OCI-LY1 (cell line): ENCODE data around the gene STRIP2.
"Not testable (repeated sequence)": the region's sequence is repeated elsewhere in the genome, so short reads cannot be mapped to it uniquely, and the experiment has no call there.

ENCODE experiments used
- H2AFZ ChIP-seq: fragments of 200-600 bp; sonication (generic), shearing (Covaris generic); 2 replicates; pipeline ENCODE4 v1.6.0; 2014; ENCODE audit warnings: antibody characterized with exemption, mild to moderate bottlenecking, low read length
- H3F3A ChIP-seq: fragments of 200-600 bp; sonication (generic), shearing (Covaris generic); 2 replicates; pipeline ENCODE4 v1.6.0; 2014; ENCODE audit warnings: mild to moderate bottlenecking, antibody characterized with exemption, low read length, moderate library complexity; ENCODE audit not compliant: insufficient read depth
- H3K27ac ChIP-seq: fragments of 200-600 bp; sonication (generic); 2 replicates; pipeline ENCODE4 v1.5.1; 2014; ENCODE audit warnings: low read length, mixed run types, mild to moderate bottlenecking, low read depth; ENCODE audit not compliant: poor library complexity, severe bottlenecking
- H3K27me3 ChIP-seq: fragments of 200-600 bp; sonication (generic); 2 replicates; pipeline ENCODE4 v1.6.0; 2014; ENCODE audit warnings: antibody characterized with exemption, mild to moderate bottlenecking, low read length, moderate library complexity; ENCODE audit not compliant: insufficient read depth
- H3K36me3 ChIP-seq: fragments of 200-600 bp; sonication (generic); 2 replicates; pipeline ENCODE4 v1.6.1; 2014; ENCODE audit warnings: mild to moderate bottlenecking, antibody characterized with exemption, low read length, moderate library complexity, mixed read lengths; ENCODE audit not compliant: insufficient read depth
- H3K4me1 ChIP-seq: fragments of 200-600 bp; sonication (generic); 2 replicates; pipeline ENCODE4 v1.5.1; 2014; ENCODE audit warnings: mild to moderate bottlenecking, low read length, moderate library complexity; ENCODE audit not compliant: insufficient read depth, severe bottlenecking
- H3K4me2 ChIP-seq: fragments of 200-600 bp; sonication (generic), shearing (Covaris generic); 2 replicates; pipeline ENCODE4 v1.6.1; 2014; ENCODE audit warnings: low read length
- H3K4me3 ChIP-seq: fragments of 200-600 bp; sonication (generic); 2 replicates; pipeline ENCODE4 v1.5.1; 2014; ENCODE audit warnings: low read length, low read depth, mild to moderate bottlenecking, mixed read lengths; ENCODE audit not compliant: poor library complexity, severe bottlenecking
- H3K79me2 ChIP-seq: fragments of 200-600 bp; shearing (Covaris generic); 2 replicates; pipeline ENCODE4 v1.6.1; 2016; ENCODE audit warnings: mixed run types, low read length, mixed read lengths; ENCODE audit not compliant: insufficient read depth
- H3K9ac ChIP-seq: fragments of 200-600 bp; sonication (generic), shearing (Covaris generic); 2 replicates; pipeline ENCODE4 v1.6.1; 2014; ENCODE audit warnings: mild to moderate bottlenecking, low read length, mixed read lengths
- H3K9me2 ChIP-seq: fragments of 200-600 bp; sonication (generic), shearing (Covaris generic); 2 replicates; pipeline ENCODE4 v1.6.1; 2014; ENCODE audit warnings: low read depth, mild to moderate bottlenecking, low read length, mixed read lengths
- H3K9me3 ChIP-seq: fragments of 200-600 bp; shearing (Covaris generic); 2 replicates; pipeline ENCODE4 v1.6.1; 2014; ENCODE audit warnings: low read length, mixed read lengths
- H4K20me1 ChIP-seq: fragments of 200-600 bp; sonication (generic), shearing (Covaris generic); 2 replicates; pipeline ENCODE4 v1.6.0; 2016; ENCODE audit warnings: mild to moderate bottlenecking, low read length; ENCODE audit not compliant: insufficient read depth
- EZH2 ChIP-seq: fragments of 200-600 bp; sonication (generic), shearing (Covaris generic); IDR thresholded peaks from 2 replicates; pipeline ENCODE4 v1.8.0; 2017; ENCODE audit warnings: borderline replicate concordance, mixed run types, mild to moderate bottlenecking, antibody characterized with exemption, low read length, moderate library complexity, mixed read lengths
- TF ChIP-seq, protein P1 (sequence below): fragments of 200-600 bp; sonication (generic), shearing (Covaris generic); IDR thresholded peaks from 2 replicates; pipeline ENCODE4 v1.5.1; 2017; ENCODE audit warnings: mild to moderate bottlenecking, antibody characterized with exemption, low read length, moderate library complexity, mixed read lengths

The STRIP2 gene

DNA sequence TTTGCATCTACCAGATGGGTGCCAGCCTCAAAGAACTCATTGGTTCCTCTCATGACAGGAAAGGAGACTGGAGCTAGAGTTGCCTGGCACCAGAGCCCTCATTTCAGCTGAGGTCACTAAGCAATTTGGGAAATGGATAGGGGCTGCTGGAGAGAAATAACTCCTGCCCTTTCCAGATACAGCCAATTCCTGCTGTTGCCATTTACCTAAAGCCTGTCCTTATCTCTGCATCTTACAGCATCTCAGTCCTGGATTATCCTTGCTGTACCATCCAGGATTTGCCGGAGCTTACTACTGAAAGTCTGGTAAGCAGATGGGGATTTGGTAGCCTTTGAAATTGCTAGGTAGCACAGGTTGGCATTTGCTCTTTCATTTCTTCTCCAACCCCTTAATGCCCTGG, 36.2 kb downstream of the STRIP2 start:
- H3K4me1 ChIP-seq: no peaks in the 10 kb centered on the region
- H2AFZ ChIP-seq: no peak overlapping the region
- no peaks in the 10 kb centered on the region for H3K9me2 ChIP-seq
- no peak overlapping the region for H3K4me3 ChIP-seq
- H3K27me3 ChIP-seq: no peaks in the 10 kb centered on the region
- H3K9me3 ChIP-seq: no peaks in the 10 kb centered on the region
- no peak for TF ChIP-seq EZH2
- TF ChIP-seq, protein P1, sequence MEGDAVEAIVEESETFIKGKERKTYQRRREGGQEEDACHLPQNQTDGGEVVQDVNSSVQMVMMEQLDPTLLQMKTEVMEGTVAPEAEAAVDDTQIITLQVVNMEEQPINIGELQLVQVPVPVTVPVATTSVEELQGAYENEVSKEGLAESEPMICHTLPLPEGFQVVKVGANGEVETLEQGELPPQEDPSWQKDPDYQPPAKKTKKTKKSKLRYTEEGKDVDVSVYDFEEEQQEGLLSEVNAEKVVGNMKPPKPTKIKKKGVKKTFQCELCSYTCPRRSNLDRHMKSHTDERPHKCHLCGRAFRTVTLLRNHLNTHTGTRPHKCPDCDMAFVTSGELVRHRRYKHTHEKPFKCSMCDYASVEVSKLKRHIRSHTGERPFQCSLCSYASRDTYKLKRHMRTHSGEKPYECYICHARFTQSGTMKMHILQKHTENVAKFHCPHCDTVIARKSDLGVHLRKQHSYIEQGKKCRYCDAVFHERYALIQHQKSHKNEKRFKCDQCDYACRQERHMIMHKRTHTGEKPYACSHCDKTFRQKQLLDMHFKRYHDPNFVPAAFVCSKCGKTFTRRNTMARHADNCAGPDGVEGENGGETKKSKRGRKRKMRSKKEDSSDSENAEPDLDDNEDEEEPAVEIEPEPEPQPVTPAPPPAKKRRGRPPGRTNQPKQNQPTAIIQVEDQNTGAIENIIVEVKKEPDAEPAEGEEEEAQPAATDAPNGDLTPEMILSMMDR: no peak
- no peak overlapping the region for H3K9ac ChIP-seq
- H3K27ac ChIP-seq: no peak overlapping the region
- no peaks in the 10 kb centered on the region for H3K36me3 ChIP-seq
- H3F3A ChIP-seq: no peaks in the 10 kb centered on the region
- no peak overlapping the region for H3K4me2 ChIP-seq
- no peaks in the 10 kb centered on the region for H4K20me1 ChIP-seq
- no peaks in the 10 kb centered on the region for H3K79me2 ChIP-seq

- Histone ChIP-seq H3K27ac (no peak overlapping the region), H3K27me3 (no peaks in the 10 kb centered on the region), H3K9me2 (no peaks in the 10 kb centered on the region), H3K36me3 (no peaks in the 10 kb centered on the region), H3K79me2 (no peaks in the 10 kb centered on the region), H3K4me1 (no peaks in the 10 kb centered on the region), H3F3A (no peaks in the 10 kb centered on the region), H4K20me1 (no peaks in the 10 kb centered on the region), H2AFZ (no peak overlapping the region), H3K9me3 (no peaks in the 10 kb centered on the region), H3K9ac (no peak overlapping the region), H3K4me3 (no peak overlapping the region), H3K4me2 (no peak overlapping the region)
- TF ChIP-seq, protein P1: no peak
- TF ChIP-seq EZH2: no peak
Observed at GRCh38 chr7:129471402-129471827, 37.2 kb downstream of the STRIP2 start.

- H3F3A ChIP-seq, H3K79me2 ChIP-seq, H4K20me1 ChIP-seq, H3K9me3 ChIP-seq, H3K9me2 ChIP-seq, H3K4me2 ChIP-seq, H2AFZ ChIP-seq, H3K4me1 ChIP-seq, H3K4me3 ChIP-seq, H3K27me3 ChIP-seq, H3K27ac ChIP-seq, H3K9ac ChIP-seq, H3K36me3 ChIP-seq: not testable (repeated sequence)
Observed at GRCh38 chr7:129475931-129476330, 41.7 kb downstream of the STRIP2 start.

DNA sequence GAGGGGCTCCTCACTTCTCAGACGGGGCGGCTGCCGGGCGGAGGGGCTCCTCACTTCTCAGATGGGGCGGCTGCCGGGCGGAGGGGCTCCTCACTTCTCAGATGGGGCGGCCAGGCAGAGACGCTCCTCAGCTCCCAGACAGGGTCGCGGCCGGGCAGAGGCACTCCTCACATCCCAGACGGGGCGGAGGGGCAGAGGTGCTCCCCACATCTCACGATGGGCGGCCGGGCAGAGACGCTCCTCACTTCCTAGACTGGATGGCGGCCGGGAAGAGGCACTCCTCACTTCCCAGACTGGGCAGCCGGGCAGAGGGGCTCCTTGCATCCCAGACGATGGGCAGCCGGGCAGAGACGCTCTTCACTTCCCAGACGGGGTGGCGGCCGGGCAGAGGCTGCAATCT, 42.2 kb downstream of the STRIP2 start:
- not testable (repeated sequence) for H3F3A ChIP-seq, H3K79me2 ChIP-seq, H3K4me2 ChIP-seq, H4K20me1 ChIP-seq, H3K27ac ChIP-seq, H3K27me3 ChIP-seq, H3K9ac ChIP-seq, H3K36me3 ChIP-seq, H3K4me1 ChIP-seq, H3K4me3 ChIP-seq, H2AFZ ChIP-seq, H3K9me2 ChIP-seq, H3K9me3 ChIP-seq
